Right ventricle myocardium inferior (tissue), 1 donor: Measurements from ENCODE around the gene GRM7. TPM values are rescaled to one million over a fixed set of nuclear protein-coding genes. Genes with fewer than 3 reads are reported as not detected.

Experiments
- ATAC-seq: fragments of 200-7000 bp; cut with Tn5 transposase; one replicate; pipeline ENCODE4 v1.9.1; 2020; ENCODE audit warnings: mild to moderate bottlenecking, moderate library complexity
- DNase-seq: peaks from one replicate; pipeline ENCODE4 v3.0.0; 2021; ENCODE audit errors: missing footprints
- intact Hi-C: fragments of 100-400 bp; cut with DNase I; formaldehyde crosslinking; loops from one replicate; pipeline ENCODE4 v1.11.0; 2022
- total RNA-seq: library from RNA; stranded (reverse); fragmentation: NEBNext Ultra II Directional; extraction: Animal tissue kit (Norgen Biotek cat#: 25700); gene quantifications from one replicate; pipeline ENCODE4 v1.2.1, GENCODE V29; 2021
- donor health status: DM: no; HTN: yes; CAD: no; lungs with severe emphysema.

GRM7 gene
- total RNA-seq, 1 donor from 2014 or later, result not detected

DNA sequence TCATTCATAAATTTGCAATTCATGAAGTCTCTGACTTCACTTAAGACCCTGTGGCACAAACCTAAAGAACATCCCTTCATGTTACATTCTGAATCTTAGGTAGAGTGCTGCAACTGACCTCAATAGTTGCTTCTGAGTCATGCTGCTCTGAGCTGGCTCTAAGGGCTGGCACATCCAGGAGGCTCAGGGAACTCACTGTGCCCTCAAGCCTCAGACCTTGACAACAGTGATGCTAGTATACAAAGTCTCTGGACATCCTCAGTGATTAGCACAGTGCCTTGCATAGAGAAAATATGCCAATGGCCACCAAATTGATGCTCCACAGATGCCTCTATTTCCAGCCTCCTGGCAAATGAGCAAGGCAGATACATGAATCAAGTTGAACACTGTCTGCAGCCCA lies 899.8 kb downstream of the GRM7 start:
- DNase-seq, result no peak
- no peak for ATAC-seq
- intact Hi-C loops, result no loop called here

DNA sequence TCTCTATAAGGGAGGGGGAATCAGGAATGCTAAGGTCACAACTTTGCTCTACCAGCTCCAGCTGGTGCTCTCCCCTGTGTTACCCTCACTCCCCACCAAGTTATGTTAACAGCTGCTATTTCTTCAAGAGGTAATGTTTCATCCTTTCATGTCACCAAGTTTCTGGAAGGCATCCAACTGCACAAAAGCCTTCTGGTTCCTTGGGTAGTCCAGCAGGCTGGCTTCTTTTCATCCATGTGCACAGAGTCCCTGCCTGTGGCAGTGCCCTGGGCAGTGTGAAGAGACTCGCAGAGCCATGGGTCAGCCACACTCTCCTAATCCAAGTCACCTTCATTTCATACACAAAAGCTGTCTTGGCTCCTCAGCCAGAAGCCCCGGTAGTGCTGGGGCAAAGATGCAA lies 903.2 kb downstream of the GRM7 start:
- intact Hi-C loops, result no loop called here
- DNase-seq (no peak), ATAC-seq (no peak)

DNA sequence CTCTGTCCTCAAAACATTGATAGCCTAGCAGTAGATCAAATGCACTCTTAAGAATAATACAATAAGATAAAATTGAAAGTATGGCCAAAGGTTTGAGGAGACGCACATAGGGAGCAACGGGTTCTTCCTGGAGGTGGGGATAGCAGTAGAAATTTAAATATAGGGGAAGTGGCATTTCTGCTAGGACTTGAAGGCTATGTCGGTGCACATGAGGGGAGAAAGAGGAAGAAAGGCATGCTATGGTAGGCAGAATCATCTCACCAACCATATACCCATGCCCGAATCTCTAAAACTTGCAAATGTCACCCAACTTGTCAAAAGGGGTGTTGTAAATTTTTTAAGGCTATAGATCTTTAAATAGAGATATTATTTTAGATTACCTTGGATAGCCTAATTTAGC lies 905.6 kb downstream of the GRM7 start:
- intact Hi-C loops, result no loop called here
- ATAC-seq (no peak), DNase-seq (no peak)

DNA sequence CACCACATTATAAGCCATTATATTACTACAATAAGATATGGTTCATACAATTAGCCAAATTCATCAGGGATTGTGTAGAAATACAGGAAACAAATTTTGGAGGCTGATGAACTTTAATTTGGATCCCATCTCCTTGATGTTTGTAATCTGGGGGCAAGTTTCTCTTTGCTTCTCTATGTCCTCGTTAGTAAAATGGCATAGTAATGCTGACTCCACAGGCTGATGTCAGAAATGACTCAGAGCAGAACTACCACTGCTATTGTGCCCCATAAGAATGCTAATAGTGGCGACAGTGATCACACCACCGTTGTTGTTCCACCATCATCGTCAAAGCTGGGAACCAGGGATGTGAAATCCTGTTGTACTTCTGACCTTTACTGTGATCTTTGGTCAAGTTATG lies 918.4 kb downstream of the GRM7 start:
- intact Hi-C loops, result no loop called here
- ATAC-seq, result no peak
- no peak for DNase-seq

DNA sequence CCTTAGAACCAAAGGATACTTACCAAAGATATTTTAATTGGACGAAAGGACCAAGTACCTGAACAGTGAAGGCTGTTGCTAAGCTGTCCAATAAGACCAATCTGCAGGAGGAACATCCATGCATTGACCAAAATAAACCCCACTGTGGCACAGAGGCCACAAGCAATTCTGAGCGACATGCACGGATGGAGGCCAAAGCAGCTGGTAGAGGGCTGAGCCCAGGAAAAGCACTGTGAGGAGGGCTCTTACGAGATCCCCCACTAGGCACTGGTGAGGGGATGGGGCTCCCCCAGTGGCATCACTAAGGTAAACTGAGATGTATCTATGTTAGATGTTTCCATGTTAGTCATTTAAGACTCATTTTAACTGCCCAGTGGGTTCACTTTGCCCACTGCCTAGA lies 920.5 kb downstream of the GRM7 start:
- intact Hi-C loops, result no loop called here
- DNase-seq, result peak; percentile 50
- ATAC-seq, result no peak

DNA sequence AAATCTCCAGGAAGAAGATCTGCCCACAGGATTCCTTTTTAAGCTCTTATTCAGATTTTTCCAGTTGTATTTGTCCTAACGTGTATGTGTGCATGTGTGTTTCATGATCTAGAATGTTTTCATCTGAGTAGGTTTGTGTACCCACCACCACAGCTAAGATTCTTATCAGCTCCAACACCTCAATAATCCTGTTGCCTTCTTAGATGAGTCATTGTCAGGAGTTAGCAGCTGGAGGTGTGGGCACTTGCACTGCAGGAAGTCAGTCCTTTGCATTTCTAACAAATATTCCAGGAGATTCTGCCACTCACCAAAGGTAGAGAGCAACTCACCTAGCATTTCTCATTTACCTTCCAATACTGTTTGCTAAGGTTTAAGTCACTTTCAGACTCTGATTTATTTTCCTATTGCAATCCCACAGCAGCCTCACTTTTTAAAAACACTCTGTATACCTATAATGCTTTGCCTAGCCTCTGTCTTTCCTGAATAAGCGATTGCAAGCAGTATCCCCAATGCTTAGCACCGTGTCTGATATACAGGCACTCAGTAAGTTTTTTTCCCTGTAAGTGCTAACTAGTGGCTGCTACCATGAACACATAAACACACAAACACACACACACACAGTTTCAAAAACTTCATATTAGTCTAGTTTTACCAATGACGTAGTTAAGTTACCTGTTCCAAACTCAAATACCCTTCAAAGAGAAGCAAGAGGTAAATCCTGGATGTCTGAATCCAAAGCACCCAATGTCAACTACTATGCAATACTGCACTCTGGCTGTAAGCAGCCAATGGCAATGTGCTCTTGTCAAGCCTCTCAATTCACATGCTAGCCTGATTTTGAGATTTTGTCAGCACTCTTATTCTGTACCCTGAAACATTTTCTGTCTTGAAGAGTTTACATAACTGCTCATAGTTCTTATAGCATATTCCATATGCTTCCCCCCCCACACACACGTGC lies 927.2 kb downstream of the GRM7 start:
- ATAC-seq (no peak), DNase-seq (no peak)
- intact Hi-C loops, result no loop called here

DNA sequence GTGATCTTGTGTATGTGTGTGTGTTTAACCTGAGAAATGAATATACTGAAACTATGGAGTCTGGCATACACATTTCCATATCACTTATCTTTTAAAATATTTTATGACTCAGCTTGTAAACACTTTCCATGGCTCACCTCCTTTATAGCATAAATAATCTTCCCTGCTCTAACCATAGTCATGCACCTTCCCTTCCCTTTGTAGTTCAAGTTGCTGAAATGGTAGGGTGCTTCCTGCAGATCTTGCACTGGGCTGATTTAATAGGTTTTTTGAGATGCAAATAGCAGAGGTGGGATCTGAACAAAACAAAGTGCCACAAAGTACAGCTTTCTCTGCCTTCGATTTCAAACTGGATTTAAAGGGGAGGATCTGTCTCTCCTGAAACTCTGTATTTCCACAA lies 928.0 kb downstream of the GRM7 start:
- ATAC-seq (no peak), DNase-seq (no peak)
- intact Hi-C loops, result no loop called here

DNA sequence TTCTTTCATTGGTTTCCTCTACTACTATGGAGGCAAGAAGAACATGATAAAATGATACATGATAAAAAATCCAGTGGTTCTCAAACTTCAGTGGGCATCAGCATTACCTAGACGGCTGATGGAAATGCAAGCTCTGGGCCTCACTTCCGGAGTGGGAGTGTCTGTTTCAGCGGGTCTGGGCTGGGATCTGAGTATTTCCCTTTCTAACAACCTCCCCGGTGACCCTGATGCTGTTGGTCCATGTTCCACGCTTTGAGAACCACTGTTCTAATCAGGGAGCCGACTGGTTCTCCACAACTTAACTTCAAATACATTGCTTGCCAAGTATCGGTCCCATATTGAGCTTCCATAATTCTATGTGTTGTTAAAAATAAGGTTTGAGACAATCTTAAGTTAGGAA lies 928.4 kb downstream of the GRM7 start:
- ATAC-seq (no peak), DNase-seq (peak; percentile 11)
- intact Hi-C loops, result no loop called here

DNA sequence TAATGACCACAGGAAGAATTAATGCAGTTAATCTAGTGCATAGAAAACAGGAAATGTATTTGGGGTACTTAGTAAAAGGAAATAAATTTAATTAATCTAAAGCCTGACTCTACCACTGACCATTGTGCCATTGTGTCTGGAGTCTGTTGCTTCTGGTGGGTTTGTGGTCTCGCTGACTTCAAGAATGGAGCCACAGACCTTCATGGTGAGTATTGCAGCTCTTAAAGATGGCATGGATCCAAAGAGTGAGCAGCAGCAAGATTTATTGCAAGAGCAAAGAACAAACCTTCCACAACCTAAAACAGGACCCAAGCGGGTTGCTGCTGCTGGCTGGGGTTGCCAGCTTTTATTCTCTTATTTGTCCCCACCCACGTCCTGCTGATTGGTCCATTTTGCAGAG lies 929.2 kb downstream of the GRM7 start:
- DNase-seq, result no peak
- no peak for ATAC-seq
- intact Hi-C loops, result no loop called here
